MV-4-11 (cell line): Measurements from ENCODE around the gene ARX.

Experiments
- DNase-seq: peaks from one replicate; lab custom pipeline; 2025; lab: John Stamatoyannopoulos, UW

The ARX gene

DNA sequence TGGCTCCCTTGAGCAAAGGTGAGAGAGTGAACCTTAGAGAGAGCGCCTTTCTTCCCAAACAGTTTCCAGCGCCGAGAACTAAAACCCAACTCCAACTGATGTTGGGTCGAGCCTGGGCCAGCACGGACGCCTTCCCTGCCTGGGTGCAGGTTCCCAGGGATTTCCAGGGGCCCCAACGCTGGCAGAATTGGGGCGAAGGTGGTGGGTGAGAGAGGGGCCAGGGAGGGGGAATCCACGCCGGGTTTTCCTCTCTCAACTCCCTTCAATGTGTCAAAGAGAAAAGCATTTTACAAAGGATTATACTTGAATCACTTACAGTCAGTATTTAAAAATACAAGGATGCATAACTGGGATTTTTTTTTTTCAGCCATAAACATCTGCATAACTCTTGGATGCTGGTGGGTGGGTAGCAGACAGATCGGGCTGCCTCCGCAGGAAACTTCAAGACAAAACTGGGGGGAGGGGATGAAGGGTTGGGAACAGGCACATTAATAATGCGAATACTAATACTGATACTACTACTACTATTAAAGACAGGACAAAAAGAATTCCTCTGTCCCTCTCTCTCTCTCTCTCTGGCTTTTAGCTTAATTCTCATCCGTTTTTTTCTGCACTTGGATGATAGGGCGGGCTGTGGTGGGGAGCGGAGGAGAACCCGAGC is 1.3 kb upstream of the ARX start:
- no peak for DNase-seq

DNA sequence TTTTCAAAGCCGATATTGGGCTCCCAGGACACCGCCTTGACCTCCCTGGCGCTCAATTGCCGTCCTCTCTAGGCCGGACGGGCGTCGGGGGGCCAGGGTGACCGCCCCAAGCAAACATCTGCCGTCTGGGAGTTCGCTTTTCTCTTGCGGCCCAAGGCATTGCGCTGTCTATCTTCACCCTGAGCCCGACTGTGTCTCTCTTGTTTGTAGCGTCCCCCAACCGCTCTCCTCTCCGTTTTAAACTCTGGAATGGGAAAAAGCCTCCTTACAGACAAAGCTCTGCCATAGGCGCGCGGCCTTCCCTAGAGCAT is 551 bp upstream of the ARX start:
- no peak for DNase-seq

DNA sequence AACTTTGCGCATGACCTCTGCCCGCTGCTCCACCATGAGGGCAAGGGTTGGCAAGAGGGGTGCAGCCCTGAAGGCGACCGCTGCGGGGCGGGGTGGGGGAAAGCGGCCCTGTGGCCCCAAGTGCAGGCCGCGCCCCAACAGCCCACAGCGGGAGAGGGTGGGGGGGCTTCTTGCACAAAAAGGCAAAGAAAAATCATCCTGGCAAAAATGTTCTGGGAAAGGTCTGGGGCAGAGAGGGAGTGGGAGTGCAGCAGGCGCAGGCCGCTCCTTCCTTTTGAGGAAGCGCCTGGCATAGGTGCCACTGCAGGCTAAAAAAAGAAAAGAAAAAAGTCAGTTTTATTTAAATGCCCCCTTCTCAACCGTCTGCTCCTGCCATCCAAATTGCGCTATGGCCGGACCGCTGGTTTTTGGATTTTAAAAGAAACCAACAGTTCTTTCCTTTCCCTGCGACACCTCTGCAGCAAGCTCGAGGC is 1.4 kb downstream of the ARX start:
- DNase-seq: no peak

DNA sequence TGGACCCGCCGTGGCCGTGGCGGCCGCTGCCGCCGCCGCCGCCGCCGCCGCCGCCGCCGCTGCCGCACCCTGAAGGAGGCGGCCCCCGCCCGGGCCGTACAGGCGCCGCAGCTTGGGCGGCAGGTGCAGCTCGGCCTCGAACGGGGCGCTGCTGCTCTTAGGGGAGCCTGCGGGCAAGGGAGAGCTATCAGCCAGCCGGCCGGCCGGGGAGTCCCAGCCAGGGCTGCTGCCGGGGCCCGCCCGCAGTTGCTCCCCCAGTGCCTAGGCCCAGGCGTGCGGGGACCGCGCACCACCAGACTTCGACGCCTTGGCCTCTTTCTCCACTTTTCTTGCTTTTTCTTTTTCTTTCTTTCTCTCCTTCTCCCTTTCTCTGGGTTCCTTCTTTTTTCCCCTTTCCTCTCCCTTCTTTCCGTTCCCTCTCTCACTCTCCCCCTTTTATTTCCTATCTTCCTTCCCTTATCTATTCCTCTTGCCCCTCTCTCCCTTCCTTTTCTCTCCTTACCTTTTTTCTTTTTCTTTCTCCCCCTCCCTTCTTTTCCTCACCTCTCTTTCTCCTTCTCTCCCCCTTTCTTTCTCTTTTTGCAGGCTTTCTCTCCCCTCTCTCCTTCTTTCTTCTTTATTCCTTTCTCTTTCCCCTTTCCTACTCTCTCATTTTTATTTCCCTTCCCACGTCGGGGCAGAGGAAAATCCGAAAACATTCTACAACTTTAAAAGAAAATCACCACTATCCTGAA is 2.0 kb downstream of the ARX start:
- no peak for DNase-seq

DNA sequence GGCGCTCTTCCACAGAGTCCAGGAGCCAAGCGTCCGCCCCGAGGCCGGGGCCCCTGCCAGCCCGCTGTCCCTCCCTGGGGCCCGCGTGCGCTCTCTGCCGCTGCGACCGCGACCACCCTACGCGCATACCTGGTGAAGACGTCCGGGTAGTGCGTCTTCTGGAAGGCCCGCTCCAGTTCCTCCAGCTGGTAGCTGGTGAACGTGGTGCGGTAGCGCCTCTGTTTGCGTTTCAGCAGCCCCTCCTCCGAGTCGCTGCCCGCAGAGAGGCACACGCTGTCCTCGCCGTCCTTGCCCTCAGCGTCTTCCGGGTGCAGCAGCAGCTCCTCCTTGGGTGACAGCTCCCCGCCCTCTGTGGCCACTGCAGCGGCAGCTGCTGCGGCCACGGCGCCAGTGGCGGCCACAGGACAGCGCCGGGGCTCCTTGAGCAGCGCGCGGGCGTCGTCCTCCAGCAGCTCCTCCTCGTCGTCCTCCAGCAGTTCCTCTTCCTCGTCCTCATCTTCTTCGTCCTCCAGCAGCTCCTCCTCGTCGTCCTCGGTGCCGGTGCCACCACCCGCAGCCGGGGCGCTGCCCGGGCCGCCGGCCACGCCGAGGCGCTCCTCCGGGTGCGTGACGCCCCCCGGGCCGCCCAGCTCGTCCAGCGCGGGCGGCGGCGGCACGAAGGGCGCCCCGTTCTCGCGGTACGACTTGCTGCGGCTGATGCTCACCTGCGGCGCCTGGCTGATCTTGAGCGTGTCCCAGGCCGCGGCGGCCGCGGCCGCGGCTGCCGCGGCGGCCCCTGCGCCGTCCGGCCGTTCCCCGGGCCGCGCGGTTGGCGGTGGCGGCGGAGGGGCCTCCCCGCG is 2.8 kb downstream of the ARX start:
- DNase-seq: no peak

DNA sequence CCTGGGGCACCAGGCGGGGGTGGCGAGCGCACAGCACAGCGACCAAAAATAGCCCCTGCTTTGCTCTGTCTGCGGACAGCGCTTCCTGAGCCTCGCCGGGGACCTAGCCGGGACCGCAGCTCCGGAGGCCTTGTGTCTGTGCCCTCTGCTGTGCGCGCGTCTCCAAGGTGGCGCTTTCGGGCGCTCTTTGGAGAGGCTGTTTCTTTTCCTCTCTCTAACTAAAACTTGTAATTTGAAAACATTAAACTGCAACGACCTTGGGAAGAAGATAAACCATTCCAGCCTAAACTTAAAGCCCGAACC is 3.4 kb downstream of the ARX start:
- no peak for DNase-seq

DNA sequence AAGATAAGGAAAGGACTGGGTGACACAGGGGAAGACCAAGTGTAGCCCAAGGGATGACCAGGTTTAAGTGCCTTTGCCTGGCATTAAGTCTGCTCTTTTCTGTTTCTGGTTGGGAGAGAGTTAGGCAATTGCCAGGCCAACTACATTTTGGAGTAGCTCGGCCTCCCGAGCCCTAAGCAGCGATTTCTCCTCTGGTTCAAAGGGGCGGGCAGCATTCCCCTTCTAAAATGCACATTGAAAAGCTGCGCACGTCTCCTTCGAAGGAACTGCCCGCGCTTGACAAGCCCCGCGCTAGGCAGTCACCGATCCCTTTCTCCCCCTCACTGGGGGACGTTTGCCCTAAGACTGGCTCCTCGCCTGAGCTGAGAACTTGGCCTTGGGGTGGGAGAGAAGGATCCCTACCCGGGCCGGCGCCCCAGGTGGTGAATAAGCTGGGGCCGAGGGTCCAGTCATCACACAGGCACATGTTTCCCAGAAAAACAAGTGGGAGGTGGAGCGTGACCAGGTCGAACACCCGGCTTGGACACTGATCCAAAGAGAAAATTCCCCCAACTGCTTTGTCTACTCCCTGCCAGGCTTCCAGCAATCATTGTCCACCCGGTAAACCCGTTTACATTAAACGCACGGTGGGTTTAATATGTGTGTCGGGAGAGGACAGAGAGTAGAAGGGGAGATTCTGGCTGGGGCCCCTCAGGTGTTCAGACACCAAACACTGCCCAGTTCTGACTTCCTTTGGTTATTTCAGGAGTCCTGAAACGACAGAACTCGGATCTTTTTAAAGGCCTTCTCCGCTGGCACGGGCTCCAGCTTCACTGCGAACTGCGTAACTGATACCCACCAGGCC is 4.0 kb downstream of the ARX start:
- no peak for DNase-seq

DNA sequence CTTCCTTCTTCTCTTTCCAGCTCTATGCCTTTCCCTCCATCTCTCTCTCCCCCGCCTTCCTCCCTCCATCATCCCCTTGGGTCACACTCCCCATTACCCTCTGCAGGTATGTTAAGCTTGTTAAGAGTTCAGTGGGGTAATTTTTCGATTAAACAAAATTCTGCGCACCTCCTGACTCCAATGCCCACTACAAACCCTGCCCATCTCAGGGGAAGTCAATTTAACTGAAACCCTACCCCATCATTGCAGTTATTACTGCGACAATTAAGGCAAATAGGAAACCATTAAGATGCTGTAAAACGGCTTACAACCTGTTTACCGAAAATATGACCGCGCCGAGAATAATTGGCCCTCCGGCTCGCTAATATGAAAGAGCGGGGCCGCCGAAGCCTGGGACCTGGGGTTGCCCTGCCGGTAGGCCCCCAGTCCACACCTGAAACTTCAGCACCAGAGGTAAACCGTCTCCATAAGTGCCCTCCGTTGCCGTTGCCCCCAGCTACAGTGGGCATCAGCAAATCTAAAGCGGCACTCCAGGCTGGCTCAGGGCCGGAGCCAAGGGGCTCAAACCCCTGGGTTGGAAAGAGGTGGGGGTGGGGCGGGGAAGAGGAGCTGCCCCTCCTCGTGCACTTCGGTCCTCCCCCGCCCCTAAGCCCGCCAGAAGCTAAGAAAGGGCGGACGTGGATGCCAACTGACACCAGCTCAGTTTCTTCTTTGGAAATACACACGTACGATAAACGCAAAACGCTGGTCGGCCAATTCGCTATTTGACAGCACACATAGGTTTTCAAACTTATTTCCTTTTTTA is 4.8 kb downstream of the ARX start:
- DNase-seq: no peak

DNA sequence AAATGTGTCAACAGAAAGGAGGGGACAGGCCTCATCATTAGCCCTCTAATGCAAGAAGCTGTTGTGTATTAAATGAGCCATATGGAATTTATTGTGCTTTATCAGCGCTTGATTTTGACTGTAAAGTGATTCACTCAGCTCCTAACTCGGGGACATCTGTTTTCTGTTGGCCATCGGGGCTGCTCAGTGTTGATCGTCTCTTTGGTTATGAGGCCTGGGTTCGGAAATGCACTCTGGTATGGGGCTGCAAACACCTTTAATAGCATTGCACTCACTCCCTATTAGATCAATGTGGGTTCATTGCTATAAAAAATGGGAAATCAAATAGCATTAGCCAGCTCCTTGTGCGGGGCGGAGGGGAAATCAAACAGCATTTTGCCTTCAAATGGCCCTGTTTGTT is 6.4 kb downstream of the ARX start:
- no peak for DNase-seq

DNA sequence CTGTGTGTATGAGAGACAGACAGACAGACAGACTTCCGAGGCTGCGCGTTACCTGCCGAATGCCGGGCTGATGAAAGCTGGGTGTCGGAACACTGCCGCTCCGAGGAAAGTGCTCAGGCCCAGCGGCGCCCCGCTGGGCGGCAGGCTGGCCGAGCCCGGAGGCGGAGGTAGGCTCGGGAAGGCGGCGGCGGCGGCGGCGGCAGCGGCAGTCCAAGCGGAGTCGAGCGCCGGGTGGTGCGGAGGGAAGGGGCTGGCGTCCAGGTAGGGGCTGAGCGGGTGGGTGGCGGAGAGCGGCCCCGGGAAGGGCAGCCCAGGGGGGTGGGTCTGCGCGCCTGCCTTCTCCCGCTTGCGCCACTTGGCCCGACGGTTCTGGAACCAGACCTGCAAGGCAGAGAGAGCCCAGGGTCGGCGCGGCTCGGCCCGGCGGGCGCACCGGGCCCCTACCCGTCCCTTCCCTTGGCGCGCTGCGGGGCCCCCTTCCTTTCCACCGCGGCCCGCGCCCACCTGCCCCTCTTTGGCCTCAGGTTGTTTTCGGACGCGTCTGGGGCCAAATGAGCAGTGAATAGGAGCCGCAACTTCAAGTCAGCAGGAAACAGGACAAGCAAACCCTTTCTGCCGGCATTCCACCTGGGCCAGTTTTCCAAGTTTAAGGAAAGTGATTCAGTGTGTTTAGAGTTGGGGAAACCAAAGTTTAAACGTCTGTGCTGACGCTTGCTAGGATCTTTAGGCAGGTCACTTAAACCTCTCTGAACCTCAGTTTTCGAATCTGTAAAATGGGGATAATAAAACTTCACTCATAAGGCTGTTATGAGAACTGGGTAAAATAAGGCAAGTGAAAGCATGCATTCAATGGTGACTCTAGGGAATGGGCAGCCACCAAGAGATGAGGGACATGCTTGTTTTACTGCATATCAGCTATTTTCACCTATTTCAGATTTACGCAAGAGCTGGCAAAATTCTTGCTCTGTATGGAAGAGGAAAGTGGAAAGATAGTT is 8.4 kb downstream of the ARX start:
- no peak for DNase-seq

DNA sequence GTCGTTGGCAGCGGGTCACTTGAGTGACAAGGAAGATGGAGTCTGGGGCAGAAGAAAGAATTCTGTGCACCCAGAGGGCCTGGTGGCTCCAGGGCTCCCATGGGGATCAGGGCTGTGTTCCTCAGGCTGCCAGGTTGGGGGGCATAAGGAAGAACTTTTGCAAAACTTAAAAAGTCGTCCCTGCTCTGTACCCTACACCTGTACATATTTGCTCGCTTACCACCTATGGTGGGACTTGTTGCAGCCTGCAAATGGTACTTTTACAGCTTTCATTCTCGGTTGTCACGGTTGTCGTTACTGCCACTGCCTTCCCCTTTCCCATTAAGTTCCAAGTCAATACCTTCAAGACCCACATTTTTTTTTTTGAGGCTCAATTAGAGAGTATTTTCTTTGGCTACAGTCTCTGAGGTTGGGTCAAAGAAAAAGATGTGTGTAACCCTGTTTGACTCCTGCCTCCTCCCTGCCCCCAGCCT is 9.1 kb downstream of the ARX start:
- no peak for DNase-seq

DNA sequence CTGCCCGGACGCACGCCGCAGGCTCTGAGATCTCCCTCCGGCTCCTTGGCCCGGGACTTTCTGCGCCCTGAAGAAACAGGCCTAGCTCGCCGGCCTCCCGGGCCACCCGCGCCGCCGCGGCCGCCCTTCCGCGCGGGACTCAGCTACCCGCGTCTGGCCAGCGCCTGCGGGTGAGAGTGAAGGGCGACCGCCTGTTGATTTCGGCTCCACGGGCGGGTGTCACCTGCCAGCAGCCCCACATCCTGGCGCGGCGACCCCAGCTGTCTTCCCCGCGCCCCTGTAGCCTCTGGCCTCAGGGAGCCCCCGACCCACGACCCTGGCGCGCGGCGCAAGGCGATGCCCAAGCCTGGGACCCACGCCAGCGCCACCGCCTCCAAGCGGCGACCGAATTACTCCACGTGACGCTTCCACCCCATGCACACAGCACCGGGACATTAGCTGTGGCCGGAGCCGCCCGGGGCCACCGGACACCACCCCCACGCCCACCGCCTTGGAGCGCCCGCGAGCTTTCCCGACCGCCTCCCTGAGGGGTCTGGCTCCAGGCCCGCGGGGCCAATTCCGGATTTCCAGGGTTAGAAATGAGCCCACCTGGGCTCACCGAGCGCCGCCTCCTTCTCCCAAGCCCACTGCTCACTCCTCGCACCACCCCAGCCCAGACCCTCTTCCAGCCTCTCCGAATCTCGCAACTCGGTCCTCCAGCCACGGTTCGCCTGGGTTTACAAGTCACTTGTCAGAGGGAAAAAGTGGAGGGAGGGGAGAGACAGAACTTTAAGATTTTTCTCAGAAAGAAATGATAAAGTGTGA is 10.2 kb downstream of the ARX start:
- no peak for DNase-seq

DNA sequence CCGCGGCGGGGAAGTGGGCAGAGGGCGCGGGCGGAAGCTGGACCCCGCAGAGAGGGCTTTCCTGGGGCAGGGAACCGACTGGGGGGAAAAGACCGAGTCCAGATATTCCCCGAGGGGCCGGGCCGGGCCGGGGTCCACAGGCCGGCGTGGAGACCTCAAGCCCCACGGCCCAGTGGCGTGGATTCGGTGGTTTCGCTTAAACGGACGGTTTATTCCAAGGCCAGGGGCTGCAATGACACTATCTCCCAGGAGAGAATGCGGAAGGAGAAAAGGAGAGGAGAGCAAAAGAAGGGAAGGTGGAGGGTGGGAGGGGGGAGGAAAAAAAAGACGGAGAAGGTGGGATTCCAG is 10.8 kb downstream of the ARX start:
- no peak for DNase-seq

DNA sequence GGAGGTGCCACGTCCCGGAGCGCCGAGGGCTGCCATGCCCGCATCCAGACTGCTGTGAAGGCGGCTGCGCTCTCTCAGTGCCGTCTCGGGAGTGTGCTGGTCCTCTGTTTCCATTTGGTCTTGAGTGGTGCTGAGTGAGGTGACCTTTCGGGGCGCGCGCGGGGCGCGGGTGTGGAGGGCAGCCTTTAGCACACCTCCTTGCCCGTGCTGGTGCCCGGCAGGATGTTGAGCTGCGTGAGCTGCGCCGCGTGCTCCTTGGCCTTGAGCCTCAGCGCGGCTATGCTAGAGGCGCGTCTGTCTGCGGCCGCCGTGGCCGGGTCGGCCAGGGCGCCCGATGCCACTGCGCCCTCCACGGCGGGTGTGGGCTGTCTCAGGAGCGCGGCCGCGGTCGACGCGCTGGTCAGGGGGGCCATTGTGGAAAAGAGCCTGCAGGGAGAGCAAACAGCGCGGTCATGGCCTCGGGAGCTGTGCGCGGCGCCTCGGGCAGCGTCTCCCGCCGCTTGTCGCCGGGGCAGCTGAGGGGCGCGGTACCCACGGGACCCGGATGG is 11.2 kb downstream of the ARX start:
- no peak for DNase-seq

DNA sequence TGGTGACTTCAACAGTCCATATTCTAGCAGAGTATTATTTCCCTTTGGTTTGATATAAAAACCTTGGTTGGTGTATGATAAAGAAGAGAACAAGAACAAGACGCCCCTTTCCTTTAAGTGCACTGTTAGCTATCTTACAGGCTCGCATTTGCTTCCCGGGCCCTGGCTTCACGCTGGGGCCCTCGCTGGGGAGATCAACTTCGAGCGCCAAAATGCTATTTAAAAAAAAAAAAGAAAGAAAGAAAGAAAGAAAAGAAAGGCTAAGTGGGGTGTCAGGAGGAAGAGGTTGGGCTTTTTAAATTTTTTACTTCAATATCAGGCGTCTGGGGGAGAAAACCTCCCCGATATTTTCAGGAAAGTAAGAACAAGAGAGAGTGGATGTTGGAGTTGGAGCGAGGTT is 11.7 kb downstream of the ARX start:
- no peak for DNase-seq

DNA sequence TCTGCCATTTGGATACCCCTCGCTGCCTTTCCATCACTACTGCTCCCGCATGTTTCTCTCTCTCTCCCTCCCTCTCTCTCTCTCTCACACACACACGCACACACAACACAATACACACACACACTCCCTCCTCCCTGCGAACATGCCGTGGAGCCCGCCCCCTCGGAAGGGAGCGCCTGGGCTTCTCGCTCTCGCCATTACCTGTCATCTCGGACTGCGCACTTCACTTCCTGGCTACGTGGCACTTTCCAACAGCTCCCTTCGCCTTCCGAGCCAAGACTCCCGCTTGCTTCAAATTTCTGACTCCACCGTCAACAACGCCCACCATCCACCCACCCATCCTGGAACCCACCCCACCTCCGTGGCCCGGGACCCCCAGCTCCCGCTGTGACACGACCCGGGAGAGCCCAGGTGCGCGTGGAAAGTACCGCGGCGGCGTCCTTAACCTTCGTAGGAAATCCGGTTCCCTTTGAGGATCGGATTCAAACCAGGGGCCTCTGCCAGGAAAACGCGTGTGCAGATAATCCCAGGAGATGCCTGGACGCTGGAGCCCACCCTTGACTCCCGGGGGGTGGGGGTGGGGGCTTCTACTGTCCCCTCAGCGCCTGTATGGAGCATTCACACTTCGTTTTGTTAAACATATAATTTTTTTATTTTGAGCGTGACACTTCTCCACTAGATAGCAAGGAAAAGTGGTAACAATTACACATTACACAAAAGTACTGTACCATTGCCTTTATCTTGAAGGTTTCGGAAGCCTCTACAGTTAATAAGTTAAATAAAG is 12.5 kb downstream of the ARX start:
- DNase-seq: no peak

DNA sequence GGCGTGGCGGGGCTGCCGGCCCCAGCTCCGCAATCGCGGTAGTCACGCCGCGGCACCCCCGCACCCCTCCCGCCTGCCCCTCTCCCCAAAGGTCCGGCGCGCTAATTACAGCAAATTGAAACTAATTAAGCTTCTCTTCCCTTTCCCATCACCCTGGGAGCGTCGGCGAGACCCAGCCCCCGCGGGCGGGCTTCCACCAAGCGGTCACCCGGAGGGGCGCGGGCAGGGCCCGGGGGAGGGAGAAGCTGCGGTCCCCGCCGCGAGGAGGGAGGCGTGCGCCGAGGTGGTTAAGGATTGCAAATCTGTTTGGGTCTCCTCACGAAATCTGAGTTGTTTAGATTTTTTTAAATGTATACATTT is 13.1 kb downstream of the ARX start:
- DNase-seq: no peak
